Liver (tissue), 3 donors: Measurements from ENCODE around the gene OR2L13.

Experiments used
- ATF3 ChIP-seq: IDR thresholded peaks from 2 replicates; pipeline ENCODE4 v1.6.1; 2016; ENCODE audit warnings: antibody characterized with exemption
- CTCF ChIP-seq: fragments of 150-350 bp; IDR thresholded peaks from 2 replicates; pipeline ENCODE4 v1.5.1; 2017; ENCODE audit warnings: improper control_type of control experiment, low read depth, low read length; ENCODE audit not compliant: missing input control
- EGR1 ChIP-seq, 2 donors: IDR thresholded peaks; 2 replicates each; pipeline ENCODE4 v1.6.1; 2016 to 2018; ENCODE audit warnings: antibody characterized with exemption in 2 of 2, low read depth in 2 of 2
- GABPA ChIP-seq, 2 donors: IDR thresholded peaks in 1 of 2; conservative IDR thresholded peaks in 1 of 2; 2 replicates each; pipeline ENCODE4 v1.6.1; 2016; ENCODE audit warnings: antibody characterized with exemption in 2 of 2, mild to moderate bottlenecking in 1 of 2, moderate library complexity in 1 of 2
- HNF4A ChIP-seq, 2 donors: conservative IDR thresholded peaks; 2 replicates each; pipeline ENCODE4 v1.6.1; 2016; ENCODE audit warnings: antibody characterized with exemption in 2 of 2, mild to moderate bottlenecking in 2 of 2
- HNF4G ChIP-seq: IDR thresholded peaks from 2 replicates; pipeline ENCODE4 v1.6.1; 2016; ENCODE audit warnings: antibody characterized with exemption
- MAX ChIP-seq: IDR thresholded peaks from 2 replicates; pipeline ENCODE4 v1.6.1; 2016; ENCODE audit warnings: antibody characterized with exemption
- RAD21 ChIP-seq, 2 donors: IDR thresholded peaks; 2 replicates each; pipeline ENCODE4 v1.6.1; 2016; ENCODE audit warnings: antibody characterized with exemption in 2 of 2, mild to moderate bottlenecking in 2 of 2
- REST ChIP-seq: IDR thresholded peaks from 2 replicates; pipeline ENCODE4 v1.6.1; 2016; ENCODE audit warnings: antibody characterized with exemption, mild to moderate bottlenecking
- SP1 ChIP-seq: IDR thresholded peaks from 2 replicates; pipeline ENCODE4 v1.6.1; 2018; ENCODE audit warnings: antibody characterized with exemption, mild to moderate bottlenecking
- TAF1 ChIP-seq: conservative IDR thresholded peaks from 2 replicates; pipeline ENCODE4 v1.6.1; 2016; ENCODE audit warnings: antibody characterized with exemption, mild to moderate bottlenecking
- ZBTB33 ChIP-seq: IDR thresholded peaks from 2 replicates; pipeline ENCODE4 v1.6.1; 2016; ENCODE audit warnings: antibody characterized with exemption
- donor health status: healthy.
- donor health status: healthy.

GRCh38 chr1:248098529-248098928 is 3.5 kb downstream of the OR2L13 start:
- no peak for TF ChIP-seq CTCF
- TF ChIP-seq EGR1 (IDR thresholded peaks at IDR 0.05; ENCODE audit: low read depth in 2 of 2): no peak
- no peak for TF ChIP-seq SP1
- no peak for TF ChIP-seq TAF1
- TF ChIP-seq MAX: no peak
- TF ChIP-seq GABPA (IDR thresholded peaks at IDR 0.05 in 1 of 2, conservative IDR thresholded peaks at IDR 0.05 in 1 of 2): no peak
- TF ChIP-seq ATF3: no peak
- TF ChIP-seq HNF4A (conservative IDR thresholded peaks at IDR 0.05): no peak
- TF ChIP-seq REST: no peak
- no peak for TF ChIP-seq HNF4G
- TF ChIP-seq RAD21 (IDR thresholded peaks at IDR 0.05): no peak
- TF ChIP-seq ZBTB33: no peak
